NCI-H82 (cell line): ENCODE results near the gene SIGLEC6.
A peak's percentile ranks its signal among the peaks of the same experiment; 100 is the strongest.

Experiments used
- DNase-seq: peaks from one replicate; lab custom pipeline; 2025; lab: John Stamatoyannopoulos, UW

SIGLEC6 gene

DNA sequence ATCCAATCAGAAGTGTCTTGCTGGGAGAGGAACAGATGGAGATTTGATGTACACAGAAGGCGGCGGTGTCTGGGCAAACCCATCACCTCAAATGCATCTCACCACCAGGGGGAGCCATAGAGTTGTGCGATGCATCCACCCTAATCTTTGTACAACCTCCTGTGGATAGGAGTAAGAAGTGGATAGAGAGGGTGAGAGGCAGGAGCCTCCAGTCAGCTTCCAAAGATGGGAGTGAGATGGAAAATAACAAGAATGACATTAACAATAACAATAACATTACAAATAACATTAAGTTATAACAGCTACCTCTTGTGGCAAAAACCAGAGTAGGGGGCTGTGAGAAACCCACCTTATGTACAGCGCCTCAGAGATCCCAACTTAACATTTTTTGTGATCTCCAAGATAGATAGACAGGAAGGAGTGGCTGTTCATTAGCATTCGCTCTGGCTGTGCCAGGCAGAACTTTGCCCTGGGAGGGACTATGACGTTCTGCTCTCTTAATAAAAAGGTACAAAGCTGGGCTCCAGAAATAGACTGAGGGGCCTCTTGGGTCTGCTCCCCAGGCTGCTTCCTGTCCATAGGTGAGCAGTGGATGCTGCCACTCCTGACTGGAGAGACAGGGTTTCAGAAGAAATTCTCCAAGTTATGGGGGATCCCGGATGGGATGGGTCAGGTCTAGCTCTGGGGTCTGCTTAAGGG, 58.3 kb downstream of the SIGLEC6 start:
- DNase-seq: peak; percentile 95

DNA sequence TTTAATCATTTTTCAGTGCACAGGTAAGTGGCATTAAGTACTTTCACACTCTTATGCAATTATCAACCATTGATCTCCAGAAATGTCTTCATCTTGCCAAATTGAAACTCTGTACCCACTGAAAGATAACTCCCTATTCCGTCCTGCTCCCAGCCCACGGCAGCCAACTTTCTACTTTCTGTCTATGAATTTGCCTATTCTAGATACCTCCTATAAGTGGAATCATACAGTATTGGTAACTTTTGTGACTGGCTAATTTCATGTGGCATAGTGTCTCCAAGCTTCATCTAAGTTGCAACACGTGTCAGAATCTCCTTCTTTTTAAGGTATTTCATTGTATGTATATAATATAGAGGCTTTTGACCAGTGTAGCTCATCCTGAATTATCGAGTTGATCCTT, 58.9 kb downstream of the SIGLEC6 start:
- DNase-seq: peak; percentile 48

DNA sequence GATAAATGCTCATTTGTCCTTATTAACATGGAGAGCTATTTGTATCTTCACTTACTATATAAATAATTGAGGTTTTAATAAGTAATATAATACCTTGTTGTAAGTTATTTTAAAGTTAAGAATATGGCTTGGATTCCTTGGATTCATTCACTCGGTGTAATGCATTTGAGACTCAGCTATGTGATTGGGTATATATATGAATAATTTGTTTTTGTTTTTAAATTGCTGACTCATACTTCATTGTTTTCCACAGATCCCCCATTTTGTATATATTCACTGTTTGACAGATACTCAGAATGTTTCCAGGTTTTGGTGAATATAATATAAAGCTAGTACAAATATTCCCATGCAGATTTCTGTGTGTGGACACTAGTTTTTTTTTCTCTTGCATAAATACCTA, 59.9 kb downstream of the SIGLEC6 start:
- no peak for DNase-seq

DNA sequence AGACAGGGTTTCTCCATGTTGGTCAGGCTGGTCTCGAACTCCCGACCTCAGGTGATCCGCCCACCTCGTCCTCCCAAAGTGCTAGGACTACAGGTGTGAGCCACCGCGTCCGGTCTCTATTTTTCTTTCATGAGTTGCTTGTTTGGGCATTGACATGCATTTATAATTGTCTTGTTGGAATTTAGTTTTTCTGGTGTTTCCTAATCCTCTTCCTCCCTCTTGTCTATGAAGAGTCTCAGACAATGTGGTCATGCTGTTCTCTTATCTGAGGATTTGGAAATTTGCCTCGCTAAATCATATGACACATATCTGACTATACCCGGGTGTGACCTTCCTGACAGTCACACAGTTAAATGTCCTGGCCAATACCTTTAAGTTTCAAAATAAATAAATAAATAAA, 60.5 kb downstream of the SIGLEC6 start:
- DNase-seq: no peak

DNA sequence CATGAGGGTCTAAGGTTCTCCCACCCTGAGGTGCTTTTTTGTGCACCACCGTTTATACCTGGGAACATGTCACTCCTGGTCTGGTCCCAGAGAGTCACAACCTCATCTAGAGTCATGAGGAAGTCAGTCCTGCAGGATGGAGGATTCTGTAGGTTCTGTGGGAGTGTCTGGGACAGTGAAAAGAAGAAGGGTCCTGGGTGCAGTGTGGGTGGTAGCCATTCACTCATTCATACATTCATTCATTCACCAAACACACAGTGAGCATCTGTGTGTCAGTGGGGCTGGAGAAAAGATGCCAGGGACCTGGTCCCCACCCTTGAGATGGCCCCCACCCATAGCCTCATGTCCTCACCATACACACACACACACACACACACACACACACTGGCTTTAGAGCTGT, 61.8 kb downstream of the SIGLEC6 start:
- DNase-seq: no peak

DNA sequence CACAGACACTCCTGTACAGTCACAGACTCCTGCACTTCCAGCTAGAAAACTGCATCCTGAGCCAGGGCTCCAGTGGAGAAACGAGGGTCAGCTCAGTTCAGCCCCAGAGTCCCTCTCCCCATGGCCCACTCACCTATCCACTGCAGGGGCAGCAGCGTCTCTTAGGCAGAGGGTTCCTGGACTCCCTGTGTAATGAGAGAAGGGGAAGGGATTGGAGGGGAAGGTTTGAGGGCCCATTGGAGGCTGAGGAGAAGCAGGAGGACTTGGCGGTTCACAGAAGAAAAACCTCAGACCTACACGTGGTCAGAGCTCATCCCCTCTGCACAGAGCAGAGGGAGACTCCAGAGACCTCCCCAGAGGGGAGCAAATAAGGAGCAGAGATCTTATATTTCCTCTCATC, 62.3 kb downstream of the SIGLEC6 start:
- DNase-seq: no peak

DNA sequence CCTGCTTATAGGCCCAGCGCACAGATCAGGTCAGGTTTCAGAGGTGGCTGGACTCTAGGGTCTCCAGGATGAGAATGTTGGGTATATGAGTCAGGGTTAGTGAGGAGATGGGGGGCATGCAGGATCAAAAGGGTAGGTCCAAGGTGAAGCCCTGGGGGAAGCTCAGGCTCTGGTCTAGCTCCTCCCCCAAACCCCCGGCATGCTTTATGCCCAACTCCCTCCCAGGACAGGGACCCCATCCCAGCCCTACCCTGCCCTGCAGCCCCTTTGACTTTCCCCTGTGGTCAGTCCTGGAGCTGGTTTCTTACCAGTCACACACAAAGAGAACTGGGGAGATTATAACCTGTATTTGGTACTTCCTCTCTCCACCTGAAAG, 62.9 kb downstream of the SIGLEC6 start:
- no peak for DNase-seq

DNA sequence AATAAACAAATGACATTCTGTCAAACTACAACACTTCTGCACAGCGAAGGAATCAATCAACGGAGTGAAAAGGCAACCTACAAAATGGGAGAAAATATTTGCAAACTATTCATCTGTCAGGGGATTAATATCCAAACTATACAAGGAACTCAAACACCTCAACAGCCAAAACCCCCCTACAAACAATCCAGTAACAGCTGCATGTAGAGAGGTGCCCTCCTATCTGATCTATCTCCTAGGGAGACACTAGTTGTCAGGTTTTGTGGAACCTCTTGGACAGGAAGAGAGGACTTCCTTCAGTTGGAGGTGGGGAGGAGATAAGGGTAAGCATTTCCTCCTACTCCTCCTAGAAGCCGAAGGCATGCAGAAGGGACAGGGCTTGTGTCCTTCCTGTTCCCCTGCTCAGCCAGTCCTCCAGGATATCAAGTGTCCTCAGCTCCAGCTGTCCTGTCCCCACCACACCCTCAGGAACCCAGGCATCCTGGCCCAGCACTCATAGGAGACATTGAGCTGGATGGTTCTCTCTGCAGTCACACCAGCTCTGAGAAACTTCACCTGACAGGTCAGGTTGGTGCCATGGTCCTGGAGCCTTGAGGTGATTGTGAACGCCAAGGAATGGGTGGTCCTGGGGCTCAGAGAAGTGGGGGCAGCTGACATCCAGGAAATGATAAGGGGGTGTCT, 63.5 kb downstream of the SIGLEC6 start:
- no peak for DNase-seq
